NCI-H748 (cell line): Measurements from ENCODE around the gene HYAL3.
"Not testable (repeated sequence)": the region's sequence is repeated elsewhere in the genome, so short reads cannot be mapped to it uniquely, and the experiment has no call there.

Source experiments
- DNase-seq: peaks from one replicate; lab custom pipeline; 2025; ENCODE audit not compliant: unreplicated experiment; lab: John Stamatoyannopoulos, UW

Gene HYAL3

GRCh38 chr3:50260027-50260941 lies 38.9 kb downstream of the HYAL3 start:
- DNase-seq: peak; percentile 86

- no peak for DNase-seq
Observed at GRCh38 chr3:50259432-50260026, 39.7 kb downstream of the HYAL3 start.

- DNase-seq: no peak
Observed at GRCh38 chr3:50258979-50259378, 40.2 kb downstream of the HYAL3 start.

GRCh38 chr3:50258029-50258680 lies 41.0 kb downstream of the HYAL3 start:
- peak; percentile 27 for DNase-seq

GRCh38 chr3:50256978-50257890 lies 42.0 kb downstream of the HYAL3 start:
- DNase-seq: peak; percentile 36

GRCh38 chr3:50255251-50255615 lies 44.0 kb downstream of the HYAL3 start:
- no peak for DNase-seq

- no peak for DNase-seq
Observed at GRCh38 chr3:50254577-50255250, 44.5 kb downstream of the HYAL3 start.

GRCh38 chr3:50251220-50251619 lies 48.0 kb downstream of the HYAL3 start:
- no peak for DNase-seq

- no peak for DNase-seq
Observed at GRCh38 chr3:50250514-50250913, 48.7 kb downstream of the HYAL3 start.

- no peak for DNase-seq
Observed at GRCh38 chr3:50249457-50249856, 49.7 kb downstream of the HYAL3 start.

GRCh38 chr3:50248387-50248786 lies 50.8 kb downstream of the HYAL3 start:
- no peak for DNase-seq

- no peak for DNase-seq
Observed at GRCh38 chr3:50246517-50246954, 52.7 kb downstream of the HYAL3 start.

- DNase-seq: peak; percentile 86
Observed at GRCh38 chr3:50245831-50246516, 53.2 kb downstream of the HYAL3 start.

GRCh38 chr3:50245251-50245745 lies 53.9 kb downstream of the HYAL3 start:
- peak; percentile 27 for DNase-seq

- not testable (repeated sequence) for DNase-seq
Observed at GRCh38 chr3:50244813-50245212, 54.4 kb downstream of the HYAL3 start.

GRCh38 chr3:50243543-50243895 lies 55.7 kb downstream of the HYAL3 start:
- DNase-seq: no peak

- no peak for DNase-seq
Observed at GRCh38 chr3:50242851-50243542, 56.2 kb downstream of the HYAL3 start.
